Activated CD4-positive, CD25-positive, alpha-beta regulatory T cell treated with anti-CD3 and anti-CD28 coated beads, Interleukin-2, amount 50 U/mL, for 24 hours (primary cell): Measurements from ENCODE around the gene CSMD2.

Experiments used
- ATAC-seq, 2 donors: fragments of 150-1000 bp; cut with Tn5 transposase; one replicate each; pipeline ENCODE4 v1.10.0; 2021; ENCODE audit warnings: mild to moderate bottlenecking in 1 of 2, moderate library complexity in 1 of 2

CSMD2 gene

DNA sequence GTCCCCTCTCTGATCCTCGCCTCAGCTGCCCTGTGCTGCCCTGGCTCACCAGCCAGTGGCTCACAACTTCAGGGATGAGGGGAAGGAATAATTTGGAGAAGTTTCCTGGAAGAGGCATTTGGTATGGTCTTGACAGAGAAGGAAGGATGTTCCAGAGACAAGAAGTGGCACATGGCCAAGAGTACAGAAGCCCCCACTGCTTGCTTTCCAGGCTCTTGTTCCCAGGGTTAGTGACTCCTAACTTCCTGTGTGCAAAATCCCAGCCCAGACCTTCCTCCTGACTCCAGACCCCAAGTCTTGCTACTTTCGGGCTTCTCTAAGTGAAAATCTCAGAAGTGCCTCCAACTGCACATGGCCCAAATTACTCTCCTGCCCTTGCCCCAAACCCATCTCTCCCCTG is 215.5 kb downstream of the CSMD2 start:
- no peak for ATAC-seq

DNA sequence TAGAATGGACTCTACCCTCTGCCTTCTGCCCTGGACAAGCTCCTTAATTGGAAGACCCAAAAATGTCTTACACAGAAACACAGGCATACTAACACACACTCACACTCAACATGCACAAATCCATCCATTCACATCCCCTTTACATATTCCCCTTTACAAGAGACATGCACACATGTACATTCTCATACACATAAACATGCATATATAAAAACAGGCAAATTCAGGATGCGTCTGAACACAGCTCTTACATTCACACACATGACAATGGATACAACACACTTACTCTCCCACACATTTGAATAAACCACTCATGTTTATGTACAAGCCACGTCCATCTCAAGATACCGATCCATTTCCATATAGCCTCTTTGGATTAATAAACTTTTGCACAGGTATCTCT is 216.7 kb downstream of the CSMD2 start:
- ATAC-seq, result no peak

DNA sequence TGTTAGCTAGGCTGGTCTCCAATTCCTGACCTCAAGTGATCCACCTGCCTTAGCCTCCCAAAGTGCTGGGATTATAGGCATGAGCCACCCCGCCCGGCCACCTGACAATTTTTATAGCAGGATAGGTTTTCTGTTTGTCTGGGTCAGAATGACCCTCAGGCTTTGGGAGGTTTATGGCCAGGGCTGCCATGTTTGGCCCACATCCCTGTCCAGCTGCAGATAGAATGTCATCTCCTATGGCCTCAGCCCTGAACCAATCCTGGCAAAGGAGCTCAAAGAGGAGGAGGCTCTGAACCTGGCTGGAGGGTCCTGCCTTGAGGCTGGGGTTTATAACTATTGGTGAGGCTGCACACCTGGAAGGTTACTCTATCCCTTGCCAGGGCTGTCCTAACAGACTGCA is 218.2 kb downstream of the CSMD2 start:
- ATAC-seq, result no peak

- no peak for ATAC-seq
These were observed 220.2 kb downstream of the CSMD2 start for GRCh38 chr1:33944846-33945245.

- no peak for ATAC-seq
These were observed 221.1 kb downstream of the CSMD2 start for GRCh38 chr1:33943978-33944377.

DNA sequence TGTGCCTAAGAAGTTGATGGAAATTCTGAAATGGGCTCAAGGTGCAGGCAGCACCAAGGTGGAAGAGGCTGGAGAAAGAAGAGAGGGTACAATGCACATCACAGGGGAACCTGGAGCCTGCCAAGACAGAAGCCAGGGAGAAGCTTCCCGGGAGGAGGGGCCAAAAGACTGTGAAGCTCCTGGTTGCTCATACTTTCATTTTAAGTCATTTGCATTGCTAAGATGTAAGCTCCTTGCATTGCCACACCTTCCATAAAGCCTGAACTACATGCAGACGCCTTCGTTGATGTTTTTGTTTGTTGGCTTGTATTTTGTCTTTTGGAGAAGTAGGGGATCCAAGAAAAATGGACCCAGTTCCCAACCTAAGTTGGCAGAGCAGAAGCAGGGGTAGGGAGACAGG is 232.2 kb downstream of the CSMD2 start:
- ATAC-seq, result no peak

DNA sequence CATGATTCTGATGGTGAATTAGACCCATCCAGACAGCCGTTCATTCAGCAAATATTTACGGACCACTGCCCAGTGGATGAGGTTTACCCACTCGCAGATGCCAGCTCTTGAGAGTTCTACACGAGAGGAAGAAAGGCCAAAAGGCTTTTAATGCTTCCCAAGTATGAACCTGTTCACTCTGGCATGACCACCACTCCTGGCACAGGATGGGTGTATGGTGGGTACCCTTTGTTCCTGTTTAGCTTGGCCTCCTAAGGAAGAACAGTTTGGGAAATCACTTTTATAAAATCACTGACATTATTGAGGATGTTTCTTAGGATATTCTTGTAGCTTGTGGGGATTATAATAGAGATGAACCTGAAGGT is 233.9 kb downstream of the CSMD2 start:
- ATAC-seq, result no peak

DNA sequence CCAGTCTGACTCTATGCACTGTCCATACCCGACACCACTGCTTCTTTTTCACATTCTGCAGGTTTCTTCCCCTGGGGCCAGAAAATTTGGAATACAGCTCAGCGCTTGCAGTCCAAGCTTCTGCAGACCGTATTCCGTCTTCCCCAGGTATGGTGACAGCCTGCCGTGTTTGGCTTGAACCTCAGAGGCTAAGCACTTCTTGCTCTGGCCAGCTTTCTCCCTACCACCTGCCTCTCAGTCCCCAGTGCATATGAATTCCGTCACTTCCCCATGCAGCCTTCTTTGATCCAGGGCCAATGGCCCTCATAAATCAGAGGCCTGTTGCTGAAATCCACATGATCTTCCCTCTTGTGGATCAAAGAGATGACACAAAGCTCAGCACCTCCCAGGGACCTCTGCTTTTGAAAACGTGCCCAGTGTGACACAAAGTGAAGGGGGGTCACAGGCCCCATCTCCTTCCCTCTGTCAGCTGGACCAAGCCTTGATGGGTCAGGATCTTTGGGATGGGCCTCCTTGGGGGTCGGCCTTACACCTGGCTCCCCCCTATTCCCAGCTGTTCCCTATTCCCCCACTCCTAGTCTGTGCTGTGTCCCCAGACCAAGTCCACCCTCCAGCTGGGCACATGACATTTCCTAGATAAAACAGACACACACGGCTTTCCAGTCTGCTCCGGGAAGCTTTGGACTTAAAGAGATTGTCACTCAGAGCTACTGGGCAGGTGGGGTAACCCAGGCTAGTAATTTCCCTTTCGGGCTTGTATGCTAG is 234.5 kb downstream of the CSMD2 start:
- no peak for ATAC-seq

DNA sequence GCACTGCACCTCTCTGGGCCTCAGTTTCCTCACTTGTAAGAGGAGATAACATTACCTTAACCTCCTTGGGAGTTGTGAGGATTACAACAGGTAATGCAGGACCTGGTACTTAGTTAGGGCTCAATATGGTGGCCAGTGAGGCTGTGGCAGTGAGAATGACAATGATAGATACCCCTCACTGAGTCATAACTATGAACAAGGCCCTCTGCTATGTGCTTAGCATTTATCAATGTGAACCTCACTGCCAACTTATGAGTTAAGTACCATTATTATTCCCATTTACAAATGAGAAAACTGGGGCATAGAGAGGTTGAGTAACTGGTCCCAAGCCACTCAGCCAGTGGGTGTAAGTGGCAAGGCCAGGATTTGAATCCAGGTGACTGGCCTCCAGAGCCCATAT is 236.8 kb downstream of the CSMD2 start:
- ATAC-seq, result no peak

GRCh38 chr1:33927721-33928120 is 237.3 kb downstream of the CSMD2 start:
- no peak for ATAC-seq

DNA sequence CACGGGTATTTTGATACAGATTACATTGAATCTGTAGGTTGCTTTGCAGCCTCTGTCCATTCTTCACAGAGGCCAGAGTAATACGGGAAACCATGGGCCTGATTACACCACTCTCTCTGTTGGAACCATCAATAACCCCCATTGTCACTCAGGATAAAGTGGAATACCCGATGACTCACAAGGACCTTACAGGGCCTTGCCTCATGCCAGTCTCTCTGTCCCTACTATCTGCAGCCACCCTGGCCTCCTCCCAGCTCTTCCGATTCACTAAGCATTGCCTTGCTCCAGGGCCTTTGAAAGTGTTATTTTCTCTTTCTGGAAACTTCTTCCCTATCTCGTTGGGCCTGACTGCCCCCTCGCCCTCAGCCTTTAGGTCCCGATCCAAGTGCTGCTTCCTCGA is 239.4 kb downstream of the CSMD2 start:
- no peak for ATAC-seq

- ATAC-seq, result no peak
These were observed 243.7 kb downstream of the CSMD2 start for GRCh38 chr1:33921281-33921680.

DNA sequence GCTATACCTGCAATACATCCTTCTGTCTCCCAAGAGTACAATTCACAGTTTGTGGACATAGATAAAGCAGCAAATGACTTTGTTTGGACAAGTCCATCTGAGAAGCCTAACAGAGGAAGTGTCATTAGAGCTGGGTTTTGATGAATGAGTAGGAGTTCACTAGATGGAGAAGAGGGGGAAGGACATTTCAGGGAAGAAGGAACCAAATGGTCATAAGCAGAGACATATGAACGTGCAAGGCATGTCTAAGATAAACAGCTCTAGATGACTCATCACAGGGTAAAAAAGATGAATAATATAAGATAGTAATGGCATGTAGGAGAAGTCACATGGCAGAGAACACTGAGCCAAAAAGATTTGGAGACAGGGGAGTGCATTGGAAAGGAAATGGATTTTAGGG is 246.7 kb downstream of the CSMD2 start:
- no peak for ATAC-seq

- ATAC-seq, result no peak
These were observed 248.2 kb downstream of the CSMD2 start for GRCh38 chr1:33916786-33917185.

DNA sequence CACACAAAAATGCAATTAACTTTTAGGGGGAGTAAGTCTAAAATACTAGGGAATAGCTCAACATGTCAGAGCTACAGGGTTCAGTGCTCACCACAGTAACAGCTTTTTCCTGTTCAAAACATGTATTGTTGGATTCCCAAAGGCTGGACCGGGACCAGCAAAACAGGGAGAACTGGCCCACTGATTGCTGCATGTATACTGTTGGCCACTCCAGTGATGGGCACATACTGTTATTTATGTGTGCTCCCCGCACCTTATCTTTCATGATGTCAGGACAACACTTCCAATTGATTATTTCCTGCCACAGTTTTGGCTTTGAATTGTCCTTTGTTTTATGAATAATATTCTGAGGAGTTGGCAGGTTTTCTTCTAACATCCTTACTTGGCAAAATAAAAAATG is 250.5 kb downstream of the CSMD2 start:
- ATAC-seq, result no peak

GRCh38 chr1:33908324-33908956 is 256.6 kb downstream of the CSMD2 start:
- no peak for ATAC-seq

GRCh38 chr1:33906156-33906555 is 258.9 kb downstream of the CSMD2 start:
- no peak for ATAC-seq

DNA sequence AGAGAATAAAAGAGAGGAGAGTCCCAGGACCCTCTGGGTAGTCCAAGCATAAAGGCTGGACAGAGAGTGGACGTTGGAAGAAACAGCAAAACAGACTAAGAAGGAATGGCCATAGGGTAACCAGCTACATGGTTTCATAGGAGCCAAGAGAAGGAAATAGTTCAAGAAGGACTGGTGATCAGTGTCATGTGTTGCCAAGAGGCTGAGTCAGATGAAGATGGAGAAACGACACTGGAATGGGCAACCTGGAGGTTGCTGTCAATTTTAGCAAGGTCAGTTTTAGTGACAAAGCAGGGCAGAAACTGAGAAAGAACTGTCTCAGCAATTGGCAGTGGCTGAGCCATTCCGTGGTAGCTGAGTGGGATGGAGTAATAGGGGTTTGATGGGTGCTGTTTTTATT is 259.8 kb downstream of the CSMD2 start:
- no peak for ATAC-seq

GRCh38 chr1:33903210-33903589 is 261.8 kb downstream of the CSMD2 start:
- ATAC-seq, result no peak

DNA sequence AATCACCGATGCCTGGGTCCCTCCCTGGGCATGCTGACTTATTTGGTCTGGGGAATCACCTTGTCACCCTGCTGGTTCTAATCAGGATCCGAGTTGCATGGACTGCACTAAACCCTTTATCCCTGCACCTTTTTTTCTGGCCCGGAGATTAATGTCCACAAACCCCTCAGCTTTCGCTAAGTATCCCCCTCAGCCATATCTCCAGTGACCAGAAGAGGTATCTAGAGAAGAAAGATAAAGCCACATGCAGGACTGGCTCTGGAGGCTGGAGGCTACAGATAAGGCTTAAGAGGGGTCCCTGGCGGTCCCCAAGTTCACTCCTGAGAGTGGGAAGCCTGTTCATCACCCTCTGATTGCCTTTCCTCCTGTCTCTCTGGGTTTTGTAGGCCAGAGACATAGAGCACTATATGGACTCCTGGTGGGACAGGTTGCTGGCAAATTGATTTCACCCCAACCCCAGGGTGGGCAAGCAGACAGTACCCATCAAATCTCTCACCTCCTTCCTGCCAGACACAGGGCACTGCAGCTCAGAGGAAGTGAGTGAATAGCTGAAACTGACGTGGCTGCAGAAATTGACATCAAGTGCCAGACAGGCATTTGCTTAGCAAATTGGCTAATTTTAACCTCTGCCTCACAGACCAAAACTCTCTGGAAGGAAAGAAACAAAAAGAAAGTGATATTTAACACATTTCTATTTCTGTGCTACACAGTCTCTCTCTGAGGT is 262.4 kb downstream of the CSMD2 start:
- no peak for ATAC-seq

DNA sequence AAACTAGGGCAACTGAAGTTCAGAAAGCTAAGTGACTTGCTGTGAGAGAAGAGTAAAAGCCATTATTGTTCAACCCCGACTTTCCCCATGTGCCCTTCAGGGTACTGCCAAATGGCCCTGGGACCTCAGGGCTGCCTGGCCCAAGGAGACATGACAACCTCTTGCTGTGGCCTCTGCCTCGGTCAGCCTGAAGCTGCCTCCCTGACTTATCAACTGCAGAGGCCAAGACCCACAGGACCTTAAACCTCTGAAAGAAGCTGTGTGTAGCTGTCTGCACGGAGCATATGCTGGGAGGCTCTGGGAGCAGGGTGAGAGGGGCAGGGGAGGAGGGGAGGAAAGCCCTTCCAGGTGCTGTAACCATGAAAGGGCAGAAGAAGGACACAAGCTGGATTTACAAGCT is 265.3 kb downstream of the CSMD2 start:
- ATAC-seq, result no peak

- ATAC-seq, result no peak
These were observed 266.1 kb downstream of the CSMD2 start for GRCh38 chr1:33898881-33899280.

GRCh38 chr1:33898406-33898805 is 266.6 kb downstream of the CSMD2 start:
- no peak for ATAC-seq

- ATAC-seq, result no peak
These were observed 267.8 kb downstream of the CSMD2 start for GRCh38 chr1:33897092-33897725.
